OCI-LY1 (cell line): ENCODE measurements around the gene LAMA5.
A peak's percentile ranks its signal among the peaks of the same experiment; 100 is the strongest.

Experiments used
- H2AFZ ChIP-seq: fragments of 200-600 bp; sonication (generic), shearing (Covaris generic); 2 replicates; pipeline ENCODE4 v1.6.0; 2014; ENCODE audit warnings: antibody characterized with exemption, mild to moderate bottlenecking, low read length
- H3F3A ChIP-seq: fragments of 200-600 bp; sonication (generic), shearing (Covaris generic); 2 replicates; pipeline ENCODE4 v1.6.0; 2014; ENCODE audit warnings: mild to moderate bottlenecking, antibody characterized with exemption, low read length, moderate library complexity; ENCODE audit not compliant: insufficient read depth
- H3K27ac ChIP-seq: fragments of 200-600 bp; sonication (generic); 2 replicates; pipeline ENCODE4 v1.5.1; 2014; ENCODE audit warnings: low read length, mixed run types, mild to moderate bottlenecking, low read depth; ENCODE audit not compliant: poor library complexity, severe bottlenecking
- H3K27me3 ChIP-seq: fragments of 200-600 bp; sonication (generic); 2 replicates; pipeline ENCODE4 v1.6.0; 2014; ENCODE audit warnings: antibody characterized with exemption, mild to moderate bottlenecking, low read length, moderate library complexity; ENCODE audit not compliant: insufficient read depth
- H3K36me3 ChIP-seq: fragments of 200-600 bp; sonication (generic); 2 replicates; pipeline ENCODE4 v1.6.1; 2014; ENCODE audit warnings: mild to moderate bottlenecking, antibody characterized with exemption, low read length, moderate library complexity, mixed read lengths; ENCODE audit not compliant: insufficient read depth
- H3K4me1 ChIP-seq: fragments of 200-600 bp; sonication (generic); 2 replicates; pipeline ENCODE4 v1.5.1; 2014; ENCODE audit warnings: mild to moderate bottlenecking, low read length, moderate library complexity; ENCODE audit not compliant: insufficient read depth, severe bottlenecking
- H3K4me2 ChIP-seq: fragments of 200-600 bp; sonication (generic), shearing (Covaris generic); 2 replicates; pipeline ENCODE4 v1.6.1; 2014; ENCODE audit warnings: low read length
- H3K4me3 ChIP-seq: fragments of 200-600 bp; sonication (generic); 2 replicates; pipeline ENCODE4 v1.5.1; 2014; ENCODE audit warnings: low read length, low read depth, mild to moderate bottlenecking, mixed read lengths; ENCODE audit not compliant: poor library complexity, severe bottlenecking
- H3K79me2 ChIP-seq: fragments of 200-600 bp; shearing (Covaris generic); 2 replicates; pipeline ENCODE4 v1.6.1; 2016; ENCODE audit warnings: mixed run types, low read length, mixed read lengths; ENCODE audit not compliant: insufficient read depth
- H3K9ac ChIP-seq: fragments of 200-600 bp; sonication (generic), shearing (Covaris generic); 2 replicates; pipeline ENCODE4 v1.6.1; 2014; ENCODE audit warnings: mild to moderate bottlenecking, low read length, mixed read lengths
- H3K9me2 ChIP-seq: fragments of 200-600 bp; sonication (generic), shearing (Covaris generic); 2 replicates; pipeline ENCODE4 v1.6.1; 2014; ENCODE audit warnings: low read depth, mild to moderate bottlenecking, low read length, mixed read lengths
- H3K9me3 ChIP-seq: fragments of 200-600 bp; shearing (Covaris generic); 2 replicates; pipeline ENCODE4 v1.6.1; 2014; ENCODE audit warnings: low read length, mixed read lengths
- H4K20me1 ChIP-seq: fragments of 200-600 bp; sonication (generic), shearing (Covaris generic); 2 replicates; pipeline ENCODE4 v1.6.0; 2016; ENCODE audit warnings: mild to moderate bottlenecking, low read length; ENCODE audit not compliant: insufficient read depth
- CTCF ChIP-seq: fragments of 200-600 bp; sonication (generic), shearing (Covaris generic); IDR thresholded peaks from 2 replicates; pipeline ENCODE4 v1.5.1; 2017; ENCODE audit warnings: mild to moderate bottlenecking, antibody characterized with exemption, low read length, moderate library complexity, mixed read lengths
- EZH2 ChIP-seq: fragments of 200-600 bp; sonication (generic), shearing (Covaris generic); IDR thresholded peaks from 2 replicates; pipeline ENCODE4 v1.8.0; 2017; ENCODE audit warnings: borderline replicate concordance, mixed run types, mild to moderate bottlenecking, antibody characterized with exemption, low read length, moderate library complexity, mixed read lengths

The LAMA5 gene

GRCh38 chr20:62293946-62294345, 73.2 kb downstream of the LAMA5 start:
- Histone ChIP-seq H2AFZ (no peak overlapping the region), H4K20me1 (no peaks in the 10 kb centered on the region), H3K36me3 (peaks cover 20% of the 10 kb centered on the region; the same call in 1 of the 2 replicates), H3F3A (no peaks in the 10 kb centered on the region), H3K9me3 (no peaks in the 10 kb centered on the region), H3K4me1 (peaks cover 23% of the 10 kb centered on the region), H3K9ac (peak overlapping the region; percentile 2; the same call in 1 of the 2 replicates), H3K4me2 (peak overlapping the region; percentile 10; the same call in 1 of the 2 replicates), H3K9me2 (no peaks in the 10 kb centered on the region), H3K79me2 (no peaks in the 10 kb centered on the region), H3K4me3 (no peak overlapping the region), H3K27me3 (no peaks in the 10 kb centered on the region), H3K27ac (peak overlapping the region; percentile 39)
- TF ChIP-seq EZH2, result no peak
- TF ChIP-seq CTCF, result no peak

GRCh38 chr20:62293111-62293784, 73.9 kb downstream of the LAMA5 start:
- no peak overlapping the region for H2AFZ ChIP-seq
- H3K9ac ChIP-seq, result no peak overlapping the region
- H3K79me2 ChIP-seq, result no peaks in the 10 kb centered on the region
- H3K4me1 ChIP-seq, result peaks cover 20% of the 10 kb centered on the region
- no peak overlapping the region for H3K4me3 ChIP-seq
- no peaks in the 10 kb centered on the region for H3K9me3 ChIP-seq
- peak overlapping the region; percentile 17 for H3K27ac ChIP-seq
- no peaks in the 10 kb centered on the region for H3K27me3 ChIP-seq
- no peaks in the 10 kb centered on the region for H3K9me2 ChIP-seq
- H3K36me3 ChIP-seq, result peaks cover 20% of the 10 kb centered on the region; the same call in 1 of the 2 replicates
- H3K4me2 ChIP-seq, result no peak overlapping the region
- no peak for TF ChIP-seq EZH2
- no peak for TF ChIP-seq CTCF
- H3F3A ChIP-seq, result no peaks in the 10 kb centered on the region
- no peaks in the 10 kb centered on the region for H4K20me1 ChIP-seq

- TF ChIP-seq CTCF, result no peak
- TF ChIP-seq EZH2, result no peak
- Histone ChIP-seq H3K4me3 (no peak overlapping the region), H3K9ac (no peak overlapping the region), H3K79me2 (no peaks in the 10 kb centered on the region), H3K9me3 (no peaks in the 10 kb centered on the region), H3K27me3 (no peaks in the 10 kb centered on the region), H3K9me2 (no peaks in the 10 kb centered on the region), H3F3A (no peaks in the 10 kb centered on the region), H2AFZ (no peak overlapping the region), H3K36me3 (peaks cover 20% of the 10 kb centered on the region; the same call in 1 of the 2 replicates), H3K4me1 (peaks cover 20% of the 10 kb centered on the region), H4K20me1 (no peaks in the 10 kb centered on the region), H3K4me2 (no peak overlapping the region), H3K27ac (no peak overlapping the region)
Observed at GRCh38 chr20:62292108-62292507, 75.0 kb downstream of the LAMA5 start.
